ENCODE measurements around the gene CA14.
"Not testable (repeated sequence)": the region's sequence is repeated elsewhere in the genome, so short reads cannot be mapped to it uniquely, and the experiment has no call there.

CA14 gene

GRCh38 chr1:150281758-150282557, 24.4 kb downstream of the CA14 start, which contains the start of gene CIART:
TSS of gene CIART (plus strand) at chr1:150282554. CDS start at chr1:150283268, 714 bp downstream.
- DNase-seq, result peak; percentile 62

- DNase-seq, result no peak
Observed at GRCh38 chr1:150282558-150282958, 25.0 kb downstream of the CA14 start.

- DNase-seq, result no peak
Observed at GRCh38 chr1:150283260-150283659, 25.7 kb downstream of the CA14 start.

GRCh38 chr1:150288382-150288781, 30.8 kb downstream of the CA14 start:
- DNase-seq, result no peak

GRCh38 chr1:150288822-150289221, 31.2 kb downstream of the CA14 start:
- no peak for DNase-seq

- peak; percentile 81 for DNase-seq
Observed at GRCh38 chr1:150293433-150294253, 36.1 kb downstream of the CA14 start, which contains the start of gene MRPS21. TSS of gene MRPS21 (plus strand) at chr1:150293861. CDS start at chr1:150294367, 506 bp downstream.

- no peak for DNase-seq
Observed at GRCh38 chr1:150295476-150295875, 37.9 kb downstream of the CA14 start.

- no peak for DNase-seq
Observed at GRCh38 chr1:150299716-150300115, 42.1 kb downstream of the CA14 start.

GRCh38 chr1:150302338-150302737, 44.8 kb downstream of the CA14 start:
- no peak for DNase-seq

- DNase-seq, result no peak
Observed at GRCh38 chr1:150302902-150303301, 45.3 kb downstream of the CA14 start.

- DNase-seq, result not testable (repeated sequence)
Observed at GRCh38 chr1:150308585-150308984, 51.0 kb downstream of the CA14 start.

GRCh38 chr1:150309758-150310508, 52.4 kb downstream of the CA14 start:
- no peak for DNase-seq

- DNase-seq, result no peak
Observed at GRCh38 chr1:150311762-150312161, 54.2 kb downstream of the CA14 start.
